BLaER1 treated with 17β-estradiol and CSF1 and Interleukin-3, amounts not matched to agents 10 nM and 100 nM (cell line): Measurements from ENCODE around the gene DPPA5.
"Not testable (repeated sequence)": the region's sequence is repeated elsewhere in the genome, so short reads cannot be mapped to it uniquely, and the experiment has no call there.

Experiments
- H3K27ac ChIP-seq, 11 experiments: shearing (Covaris generic); formaldehyde crosslinking; 2 replicates each; pipeline ENCODE4 v1.8.1; 2022
- H3K27me3 ChIP-seq, 11 experiments: shearing (Covaris generic); formaldehyde crosslinking; 2 replicates each; pipeline ENCODE4 v1.8.1; 2022
- H3K36me3 ChIP-seq, 11 experiments: shearing (Covaris generic); formaldehyde crosslinking; 2 replicates each; pipeline ENCODE4 v1.8.1; 2022
- H3K4me1 ChIP-seq, 10 experiments: shearing (Covaris generic); formaldehyde crosslinking; 2 replicates each; pipeline ENCODE4 v1.8.1; 2022
- H3K4me2 ChIP-seq, 11 experiments: shearing (Covaris generic); formaldehyde crosslinking; 2 replicates each; pipeline ENCODE4 v1.8.1; 2022
- H3K4me3 ChIP-seq, 10 experiments: shearing (Covaris generic); formaldehyde crosslinking; 2 replicates each; pipeline ENCODE4 v1.8.1; 2022
- H3K9ac ChIP-seq, 11 experiments: shearing (Covaris generic); formaldehyde crosslinking; 2 replicates each; pipeline ENCODE4 v1.8.1; 2022
- H3K9me3 ChIP-seq, 11 experiments: shearing (Covaris generic); formaldehyde crosslinking; replicated peaks in 1 of 11; 2 replicates each; pipeline ENCODE4 v1.8.1; 2022
- H4K20me1 ChIP-seq, 11 experiments: shearing (Covaris generic); formaldehyde crosslinking; 2 replicates each; pipeline ENCODE4 v1.8.1; 2022
- Cebpa-rat ChIP-seq, 11 experiments: shearing (Covaris generic); IDR thresholded peaks; 2 replicates each; pipeline ENCODE4 v1.8.1; 2022

DPPA5 gene

GRCh38 chr6:73314577-73315492 lies 39.2 kb downstream of the DPPA5 start:
- TF ChIP-seq Cebpa-rat (IDR thresholded peaks at IDR 0.05): no peak
- no peaks in the 10 kb centered on the region for H4K20me1 ChIP-seq
- no peak overlapping the region for H3K27ac ChIP-seq
- H3K9me3 ChIP-seq: peaks cover 34 to 50% (median 44%) of the 10 kb centered on the region in 11 experiments
- no peak overlapping the region for H3K4me2 ChIP-seq
- H3K4me3 ChIP-seq: no peak overlapping the region
- no peak overlapping the region for H3K9ac ChIP-seq
- peaks cover 0 to 6% (median 4%) of the 10 kb centered on the region in 10 experiments; a peak in 7 of 20 replicates for H3K4me1 ChIP-seq
- H3K36me3 ChIP-seq: no peaks in the 10 kb centered on the region
- no peaks in the 10 kb centered on the region for H3K27me3 ChIP-seq

- H3K27me3 ChIP-seq, H3K36me3 ChIP-seq, H4K20me1 ChIP-seq: not testable (repeated sequence)
- H3K9ac ChIP-seq: peak overlapping the region; percentile 71 to 89 (median 85)
- peak overlapping the region in 10 of 11 experiments; percentile 40 to 87 (median 82); a peak in 19 of 22 replicates for H3K27ac ChIP-seq
- H3K4me3 ChIP-seq: peak overlapping the region; percentile 65 to 82 (median 75)
- peak overlapping the region; percentile 84 to 96 (median 91) for H3K4me2 ChIP-seq
- peaks cover 8 to 45% (median 38%) of the 10 kb centered on the region in 10 experiments; a peak in 19 of 20 replicates for H3K4me1 ChIP-seq
- H3K9me3 ChIP-seq: peaks cover 8 to 20% (median 11%) of the 10 kb centered on the region in 11 experiments; a peak in 21 of 22 replicates
Observed at GRCh38 chr6:73310503-73310845, 43.6 kb downstream of the DPPA5 start.

GRCh38 chr6:73309785-73310502 lies 44.1 kb downstream of the DPPA5 start:
- H3K27ac ChIP-seq: peak overlapping the region; percentile 30 to 87 (median 81); a peak in 21 of 22 replicates
- peak overlapping the region; percentile 84 to 96 (median 91) for H3K4me2 ChIP-seq

GRCh38 chr6:73309535-73309784 lies 44.6 kb downstream of the DPPA5 start:
- H3K4me3 ChIP-seq: peak overlapping the region; percentile 65 to 82 (median 75)
- no peaks in the 10 kb centered on the region for H3K27me3 ChIP-seq
- H4K20me1 ChIP-seq: peaks cover 0 to 3% (median 0%) of the 10 kb centered on the region in 11 experiments; a peak in 1 of 22 replicates
- H3K4me1 ChIP-seq: peaks cover 8 to 51% (median 39%) of the 10 kb centered on the region in 10 experiments; a peak in 19 of 20 replicates
- peak overlapping the region; percentile 30 to 87 (median 81); a peak in 21 of 22 replicates for H3K27ac ChIP-seq
- H3K36me3 ChIP-seq: peaks cover 0 to 9% (median 0%) of the 10 kb centered on the region in 11 experiments; a peak in 2 of 22 replicates
- TF ChIP-seq Cebpa-rat (IDR thresholded peaks at IDR 0.05): no peak
- H3K9ac ChIP-seq: peak overlapping the region; percentile 71 to 89 (median 85)
- H3K9me3 ChIP-seq: peaks cover under 1 to 10% (median under 1%) of the 10 kb centered on the region in 11 experiments; a peak in 20 of 22 replicates
- peak overlapping the region; percentile 84 to 96 (median 91) for H3K4me2 ChIP-seq

More at GRCh38 chr6:73309785-73310502, 44.1 kb downstream of the DPPA5 start:
- Histone ChIP-seq H3K9me3 (peaks cover 5 to 14% (median 6%) of the 10 kb centered on the region in 11 experiments; a peak in 21 of 22 replicates), H3K4me3 (peak overlapping the region; percentile 65 to 82 (median 75)), H3K9ac (peak overlapping the region; percentile 71 to 89 (median 85)), H3K36me3 (peaks cover 0 to 4% (median 0%) of the 10 kb centered on the region in 11 experiments; a peak in 1 of 22 replicates), H4K20me1 (peaks cover 0 to 3% (median 0%) of the 10 kb centered on the region in 11 experiments; a peak in 1 of 22 replicates), H3K27me3 (no peaks in the 10 kb centered on the region), H3K4me1 (peaks cover 8 to 46% (median 38%) of the 10 kb centered on the region in 10 experiments; a peak in 19 of 20 replicates)
- TF ChIP-seq Cebpa-rat (IDR thresholded peaks at IDR 0.05): no peak

- no peak for TF ChIP-seq Cebpa-rat (IDR thresholded peaks at IDR 0.05)
- Histone ChIP-seq H3K4me1 (peaks cover 8 to 56% (median 42%) of the 10 kb centered on the region in 10 experiments; a peak in 19 of 20 replicates), H3K9ac (peak overlapping the region; percentile 71 to 89 (median 85)), H3K4me2 (peak overlapping the region; percentile 84 to 96 (median 91)), H3K36me3 (peaks cover 0 to 9% (median 0%) of the 10 kb centered on the region in 11 experiments; a peak in 4 of 22 replicates), H3K27me3 (no peaks in the 10 kb centered on the region), H3K27ac (peak overlapping the region in 10 of 11 experiments; percentile 40 to 87 (median 82); a peak in 21 of 22 replicates), H4K20me1 (peaks cover 0 to 3% (median 0%) of the 10 kb centered on the region in 11 experiments; a peak in 1 of 22 replicates), H3K9me3 (peaks cover 0 to 8% (median 0%) of the 10 kb centered on the region in 11 experiments; a peak in 5 of 22 replicates), H3K4me3 (peak overlapping the region; percentile 65 to 82 (median 75))
Observed at GRCh38 chr6:73308712-73309534, 45.2 kb downstream of the DPPA5 start.

GRCh38 chr6:73303773-73304172 lies 50.3 kb downstream of the DPPA5 start:
- not testable (repeated sequence) for H3K27ac ChIP-seq, H4K20me1 ChIP-seq, H3K4me3 ChIP-seq, H3K9ac ChIP-seq, H3K27me3 ChIP-seq
- peak overlapping the region in 5 of 11 experiments; percentile 24 to 51 (median 32); a peak in 7 of 22 replicates for H3K4me2 ChIP-seq
- H3K4me1 ChIP-seq: peaks cover 1 to 46% (median 33%) of the 10 kb centered on the region in 10 experiments; a peak in 19 of 20 replicates
- H3K9me3 ChIP-seq: peaks cover 4 to 37% (median 22%) of the 10 kb centered on the region in 11 experiments; a peak in 18 of 22 replicates
- H3K36me3 ChIP-seq: peaks cover 12 to 54% (median 41%) of the 10 kb centered on the region in 11 experiments; a peak in 21 of 22 replicates
